BJ (cell line): Measurements from ENCODE around the gene KCTD20. TPM values are rescaled to one million over a fixed set of nuclear protein-coding genes. Genes with fewer than 3 reads are reported as not detected.
A peak's percentile ranks its signal among the peaks of the same experiment; 100 is the strongest.

ENCODE experiments used
- CTCF ChIA-PET: fragments of 350-600 bp; formaldehyde crosslinking; extraction: SDS; loops from one replicate; lab custom pipeline; 2021; ENCODE audit warnings: antibody characterized with exemption, inconsistent platforms; lab: Yijun Ruan, JAX
- POLR2A ChIA-PET: fragments of 300-600 bp; sonication (Branson Sonifier 250); formaldehyde crosslinking; extraction: SDS; loops from one replicate; lab custom pipeline; 2021; ENCODE audit warnings: antibody characterized with exemption; lab: Charles Lee
- DNase-seq: peaks from one replicate; pipeline ENCODE4 v3.0.0-alpha.2; 2011; ENCODE audit warnings: low read depth
- H3K27me3 ChIP-seq: 2 replicates; pipeline ENCODE4 v1.6.0; 2011; ENCODE audit warnings: low read length; ENCODE audit not compliant: control insufficient read depth, insufficient read depth
- H3K36me3 ChIP-seq: 2 replicates; pipeline ENCODE4 v1.5.1; 2011; ENCODE audit warnings: low read length; ENCODE audit not compliant: control insufficient read depth, insufficient read depth
- H3K4me3 ChIP-seq: 2 replicates; pipeline ENCODE4 v1.5.1; 2011; ENCODE audit warnings: low read depth, mild to moderate bottlenecking, control low read depth, low read length
- polyA plus RNA-seq: library from polyadenylated mRNA; depleted of rRNA; stranded (reverse); fragments of >200 nt; gene quantifications from 2 replicates; pipeline ENCODE4 v1.2.3, GENCODE V29; 2011
- TF ChIP-seq, protein P1 (sequence below): IDR thresholded peaks from 2 replicates; pipeline ENCODE4 v1.5.1; 2011; ENCODE audit warnings: low read depth, mild to moderate bottlenecking, control low read depth, inconsistent platforms, low read length, moderate library complexity; ENCODE audit not compliant: insufficient read depth

KCTD20 gene
- polyA plus RNA-seq, 1 experiment: 123 TPM

DNA sequence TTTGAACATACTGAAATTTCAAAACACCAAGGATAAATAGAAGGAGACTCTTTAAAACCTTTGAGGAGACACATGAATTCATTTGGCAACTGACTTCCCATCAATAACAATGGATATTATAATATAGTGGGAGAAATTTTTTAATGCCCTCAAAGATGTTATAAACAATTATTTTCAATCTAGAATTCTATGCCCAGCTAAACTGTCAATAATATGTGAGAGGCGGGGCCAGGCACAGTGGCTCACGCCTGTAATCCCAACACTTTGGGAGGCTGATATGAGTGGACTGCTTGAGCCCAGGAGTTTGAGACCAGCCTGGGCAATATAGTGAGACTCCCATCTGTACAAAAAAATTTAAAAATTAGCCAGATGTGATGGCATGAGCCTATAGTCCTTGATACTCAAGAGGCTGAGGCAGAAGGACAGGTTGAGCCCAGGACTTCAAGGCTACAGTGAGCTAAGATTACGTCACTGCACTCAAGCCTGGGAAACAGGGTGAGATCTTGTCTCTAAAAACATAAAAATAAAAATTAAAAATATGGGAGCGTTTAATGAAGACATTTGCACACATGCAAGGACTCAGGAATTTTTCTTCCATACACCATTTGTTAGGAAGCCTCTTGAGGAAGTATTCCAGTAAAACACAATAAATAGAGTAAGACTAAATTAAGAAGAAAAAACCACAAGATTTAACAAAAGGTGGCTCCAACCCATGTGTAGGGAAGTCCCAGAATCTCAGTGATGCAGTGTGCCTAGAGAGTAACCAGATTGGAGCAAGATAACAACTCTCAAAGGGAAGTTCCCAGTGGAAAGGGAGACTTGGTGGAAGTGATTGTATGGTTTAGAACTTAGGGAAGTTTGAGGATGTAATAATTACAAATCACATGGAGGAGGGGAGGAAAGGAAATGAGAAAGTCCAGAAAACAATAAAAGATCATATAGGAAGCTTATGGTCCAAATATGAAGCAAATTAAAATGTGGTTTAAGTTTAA, 29.0 kb upstream of the KCTD20 start:
- H3K27me3 ChIP-seq: no peaks in the 10 kb centered on the region
- TF ChIP-seq, protein P1, sequence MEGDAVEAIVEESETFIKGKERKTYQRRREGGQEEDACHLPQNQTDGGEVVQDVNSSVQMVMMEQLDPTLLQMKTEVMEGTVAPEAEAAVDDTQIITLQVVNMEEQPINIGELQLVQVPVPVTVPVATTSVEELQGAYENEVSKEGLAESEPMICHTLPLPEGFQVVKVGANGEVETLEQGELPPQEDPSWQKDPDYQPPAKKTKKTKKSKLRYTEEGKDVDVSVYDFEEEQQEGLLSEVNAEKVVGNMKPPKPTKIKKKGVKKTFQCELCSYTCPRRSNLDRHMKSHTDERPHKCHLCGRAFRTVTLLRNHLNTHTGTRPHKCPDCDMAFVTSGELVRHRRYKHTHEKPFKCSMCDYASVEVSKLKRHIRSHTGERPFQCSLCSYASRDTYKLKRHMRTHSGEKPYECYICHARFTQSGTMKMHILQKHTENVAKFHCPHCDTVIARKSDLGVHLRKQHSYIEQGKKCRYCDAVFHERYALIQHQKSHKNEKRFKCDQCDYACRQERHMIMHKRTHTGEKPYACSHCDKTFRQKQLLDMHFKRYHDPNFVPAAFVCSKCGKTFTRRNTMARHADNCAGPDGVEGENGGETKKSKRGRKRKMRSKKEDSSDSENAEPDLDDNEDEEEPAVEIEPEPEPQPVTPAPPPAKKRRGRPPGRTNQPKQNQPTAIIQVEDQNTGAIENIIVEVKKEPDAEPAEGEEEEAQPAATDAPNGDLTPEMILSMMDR: no peak
- no peak for DNase-seq
- no peaks in the 10 kb centered on the region for H3K36me3 ChIP-seq
- CTCF ChIA-PET: interaction anchor here (0.7 to 1.6 kb wide), 2 partner anchors 9 to 73 kb away, joined by 3 read pairs; no protein-coding TSS in a partner anchor
- POLR2A ChIA-PET: no interaction called here
- H3K4me3 ChIP-seq: no peak overlapping the region

DNA sequence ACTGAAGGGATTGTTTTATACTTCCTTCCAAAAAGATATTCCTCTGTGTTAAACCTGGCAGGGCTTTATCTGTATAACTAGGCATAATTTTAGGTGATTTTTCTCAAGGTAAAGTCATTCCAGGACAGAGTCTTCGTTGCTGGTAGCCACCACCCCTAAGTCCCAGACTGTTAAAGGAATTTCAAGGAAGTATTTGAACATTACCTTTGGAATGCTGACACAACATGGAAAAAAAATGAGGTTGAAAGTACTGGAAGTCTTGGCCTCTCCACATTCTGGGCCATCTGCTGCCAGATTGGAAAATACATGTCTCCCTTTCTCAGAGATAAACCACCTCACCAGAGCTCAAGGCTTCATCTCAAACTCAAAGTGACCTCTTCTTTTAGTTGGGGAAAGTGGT, 28.3 kb upstream of the KCTD20 start:
- Histone ChIP-seq H3K27me3 (no peaks in the 10 kb centered on the region), H3K36me3 (no peaks in the 10 kb centered on the region), H3K4me3 (no peak overlapping the region)
- ChIA-PET POLR2A (no interaction called here), CTCF (interaction anchor here (1.6 kb wide), 1 partner anchor 74 kb away, joined by 3 read pairs; no protein-coding TSS in a partner anchor)
- TF ChIP-seq, protein P1: no peak
- no peak for DNase-seq

DNA sequence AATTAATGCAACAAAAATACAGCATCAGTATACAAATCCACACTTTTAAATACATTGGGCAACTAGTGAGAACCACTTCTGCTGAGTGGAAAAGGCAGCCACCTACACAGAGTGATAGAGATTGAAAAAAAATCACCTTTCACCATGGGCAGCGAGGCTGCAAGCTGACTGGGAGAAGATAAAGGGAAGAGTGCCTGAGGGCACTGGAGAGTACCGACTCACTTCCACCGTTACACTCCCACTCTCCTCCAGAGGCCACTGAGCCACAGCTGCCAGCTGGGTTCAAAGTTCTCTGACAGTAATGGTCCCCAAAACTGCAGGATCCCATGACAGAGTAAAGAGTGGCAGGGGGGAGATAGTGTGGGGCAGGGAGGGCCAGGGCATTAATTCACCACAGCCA, 24.2 kb upstream of the KCTD20 start:
- no peaks in the 10 kb centered on the region for H3K27me3 ChIP-seq
- H3K36me3 ChIP-seq: no peaks in the 10 kb centered on the region
- ChIA-PET CTCF (interaction anchor here (0.6 to 1.3 kb wide), 2 partner anchors 16 to 305 kb away, joined by 3 read pairs; no protein-coding TSS in a partner anchor), POLR2A (interaction anchor here (0.7 kb wide), 1 partner anchor 261 kb away, joined by 3 read pairs; no protein-coding TSS in a partner anchor)
- no peak for DNase-seq
- TF ChIP-seq, protein P1: no peak
- H3K4me3 ChIP-seq: no peak overlapping the region

DNA sequence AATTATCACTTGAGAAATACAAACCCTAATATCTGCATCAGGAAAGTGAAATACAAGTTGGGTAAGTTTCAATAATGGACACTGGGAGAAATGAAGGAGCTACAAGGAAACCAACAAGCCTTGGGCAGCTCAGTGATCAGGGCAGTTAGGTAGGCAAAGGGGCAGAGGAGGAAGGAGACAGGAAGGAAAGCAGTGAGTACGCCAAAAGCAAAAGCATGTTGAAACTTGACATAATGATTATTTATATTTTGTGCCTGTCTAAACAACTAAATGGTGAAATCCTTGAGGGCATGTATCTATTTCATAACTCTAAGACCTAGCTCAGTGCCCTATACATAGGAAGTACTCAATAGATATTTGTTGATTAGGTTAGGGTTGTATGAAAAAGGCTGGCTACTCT, 23.5 kb upstream of the KCTD20 start:
- H3K36me3 ChIP-seq: no peaks in the 10 kb centered on the region
- CTCF ChIA-PET: interaction anchor here (1.2 kb wide), 1 partner anchor 340 kb away, joined by 3 read pairs; no protein-coding TSS in a partner anchor
- DNase-seq: no peak
- H3K27me3 ChIP-seq: no peaks in the 10 kb centered on the region
- H3K4me3 ChIP-seq: no peak overlapping the region
- POLR2A ChIA-PET: interaction anchor here (0.7 kb wide), 1 partner anchor 260 kb away, joined by 3 read pairs; no protein-coding TSS in a partner anchor
- TF ChIP-seq, protein P1: no peak

DNA sequence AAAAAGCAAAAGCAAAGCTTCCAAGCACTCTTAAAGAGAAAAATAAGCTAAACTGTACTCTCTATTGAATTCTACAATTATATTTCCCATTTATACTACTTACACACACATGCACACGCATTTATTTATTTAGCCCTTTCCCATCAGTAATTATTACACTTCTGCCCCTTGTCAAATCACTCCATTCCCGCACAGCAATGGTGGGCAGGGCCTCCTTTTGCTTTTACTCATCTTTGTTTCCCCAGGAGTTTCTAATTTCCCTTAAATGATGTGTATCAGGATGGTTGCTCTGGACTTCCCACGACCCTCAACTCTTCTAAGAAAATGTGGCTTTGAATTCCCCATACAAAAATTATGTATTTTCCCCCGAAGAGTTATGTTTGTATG, 20.1 kb upstream of the KCTD20 start:
- TF ChIP-seq, protein P1: no peak
- no peak for DNase-seq
- POLR2A ChIA-PET: no interaction called here
- Histone ChIP-seq H3K36me3 (no peaks in the 10 kb centered on the region), H3K4me3 (peak overlapping the region; percentile 26), H3K27me3 (no peaks in the 10 kb centered on the region)
- CTCF ChIA-PET: interaction anchor here (1.1 to 1.7 kb wide), 5 partner anchors 8 to 158 kb away, joined by 3 to 5 read pairs (median 4); no protein-coding TSS in a partner anchor
